KBM-7 (cell line): Measurements from ENCODE around the gene TBXAS1.

Experiments used
- DNase-seq: peaks from one replicate; pipeline ENCODE4 v3.0.0-alpha.2; 2015
- in situ Hi-C: fragments of 300-500 bp; cut with MboI; formaldehyde crosslinking; loops from 2 replicates; pipeline ENCODE4 v1.14.3; 2020; ENCODE audit warnings: low sequenced_read_pairs, low pct_unique_long_range_greater_than_20kb, mixed read lengths

Gene TBXAS1

DNA sequence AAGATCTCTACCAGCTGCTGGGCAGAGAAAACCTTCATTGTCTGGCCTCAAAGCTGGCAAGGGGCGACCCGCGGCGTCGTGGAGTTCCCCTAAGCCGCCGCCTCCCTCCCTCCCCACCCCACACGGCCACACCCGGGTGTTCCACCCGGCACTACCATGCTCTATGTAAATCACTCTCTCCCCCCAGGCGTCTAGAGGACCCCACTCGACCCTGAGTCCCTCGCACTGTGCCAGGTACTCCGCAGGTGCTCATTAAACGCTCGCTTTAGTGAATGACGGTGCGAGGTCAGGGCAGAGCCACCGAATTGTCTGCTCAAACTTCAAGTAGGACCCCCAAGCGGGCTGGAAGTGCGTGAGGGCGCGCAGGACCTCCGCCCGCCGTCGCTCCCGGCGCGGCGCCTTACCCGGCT, 233.1 kb downstream of the TBXAS1 start:
- peak; percentile 17 for DNase-seq
- in situ Hi-C loops, result no loop called here

DNA sequence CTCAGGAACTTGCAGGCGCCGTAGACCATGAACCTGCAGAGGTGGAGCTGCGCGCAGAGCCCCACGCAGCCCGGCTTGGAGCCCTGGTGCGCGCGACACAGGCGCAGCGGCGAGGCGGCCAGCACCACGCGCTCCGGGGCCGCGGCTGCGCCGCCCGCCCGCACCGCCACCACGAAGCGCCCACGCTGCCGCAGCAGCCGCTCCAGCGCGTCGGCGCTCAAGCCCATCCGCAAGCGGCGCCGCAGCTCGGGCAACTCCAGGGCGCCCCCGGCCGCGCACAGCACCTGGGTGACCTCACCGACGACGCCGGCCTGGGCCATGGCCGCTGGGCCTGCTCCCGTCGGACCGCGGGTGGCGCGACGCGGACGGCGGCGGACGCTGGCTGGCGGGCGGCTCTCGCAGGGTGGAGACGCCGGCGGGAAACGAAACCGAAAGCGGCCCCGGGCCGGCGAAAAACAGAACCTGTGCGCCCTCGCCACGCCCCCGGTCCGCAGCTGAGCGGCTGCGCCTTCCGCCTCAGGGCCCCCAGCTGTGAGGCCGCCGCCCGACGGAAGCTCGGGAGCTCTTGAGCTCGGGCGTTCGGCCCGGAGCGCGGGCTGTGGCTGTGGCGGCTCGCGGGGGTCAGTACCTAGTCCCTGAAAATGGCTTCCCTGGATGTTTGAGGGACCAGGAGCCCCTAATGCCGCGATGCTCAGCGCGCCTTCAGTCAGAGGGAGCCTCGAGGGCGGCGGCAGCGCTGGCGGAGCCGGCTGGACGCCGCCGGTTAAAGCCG, 233.7 kb downstream of the TBXAS1 start, which contains the start of gene PARP12:
TSS of gene PARP12 (minus strand) at position 424 of the 772 bp plus-strand sequence. CDS start at position 320, 104 bp downstream.
- in situ Hi-C loops, result no loop called here
- peak; percentile 89 for DNase-seq

DNA sequence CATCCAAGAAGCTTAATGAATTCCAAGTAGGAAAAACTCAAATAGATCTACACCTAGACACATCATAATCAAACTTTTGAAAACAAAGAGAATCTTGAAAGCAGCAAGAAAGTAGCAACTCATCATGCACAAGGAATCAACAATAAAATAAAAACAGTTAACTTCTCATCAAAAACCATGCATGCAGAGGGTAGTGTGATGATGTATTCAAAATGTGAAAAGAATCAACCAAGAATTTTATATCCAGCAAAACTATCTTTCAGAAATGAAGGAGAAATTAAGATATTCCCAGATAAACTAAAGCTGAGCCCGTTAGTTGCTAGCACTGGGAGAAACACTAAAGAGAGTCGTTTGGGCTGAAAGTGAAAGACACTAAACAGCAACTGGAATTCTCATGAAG, 238.0 kb downstream of the TBXAS1 start:
- in situ Hi-C loops, result no loop called here
- DNase-seq, result no peak

DNA sequence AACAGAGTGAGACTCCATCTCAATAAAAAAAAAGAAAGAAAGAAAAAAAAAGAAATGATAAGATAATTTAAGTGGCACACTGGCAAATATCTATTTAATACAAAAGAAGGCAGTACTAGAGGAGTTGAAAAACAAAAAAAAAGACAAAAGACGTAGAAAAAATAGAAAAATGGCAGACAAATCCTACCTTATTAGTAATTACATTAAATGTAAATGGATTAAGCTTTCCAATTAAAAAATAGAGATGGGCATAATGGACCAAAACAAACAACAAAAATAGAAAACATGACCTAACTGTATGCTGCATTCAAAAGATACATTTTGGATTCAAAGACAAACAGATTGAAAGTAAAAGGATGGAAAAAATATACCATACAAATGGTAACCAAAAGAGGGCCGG, 239.0 kb downstream of the TBXAS1 start:
- DNase-seq, result no peak
- in situ Hi-C loops, result no loop called here

DNA sequence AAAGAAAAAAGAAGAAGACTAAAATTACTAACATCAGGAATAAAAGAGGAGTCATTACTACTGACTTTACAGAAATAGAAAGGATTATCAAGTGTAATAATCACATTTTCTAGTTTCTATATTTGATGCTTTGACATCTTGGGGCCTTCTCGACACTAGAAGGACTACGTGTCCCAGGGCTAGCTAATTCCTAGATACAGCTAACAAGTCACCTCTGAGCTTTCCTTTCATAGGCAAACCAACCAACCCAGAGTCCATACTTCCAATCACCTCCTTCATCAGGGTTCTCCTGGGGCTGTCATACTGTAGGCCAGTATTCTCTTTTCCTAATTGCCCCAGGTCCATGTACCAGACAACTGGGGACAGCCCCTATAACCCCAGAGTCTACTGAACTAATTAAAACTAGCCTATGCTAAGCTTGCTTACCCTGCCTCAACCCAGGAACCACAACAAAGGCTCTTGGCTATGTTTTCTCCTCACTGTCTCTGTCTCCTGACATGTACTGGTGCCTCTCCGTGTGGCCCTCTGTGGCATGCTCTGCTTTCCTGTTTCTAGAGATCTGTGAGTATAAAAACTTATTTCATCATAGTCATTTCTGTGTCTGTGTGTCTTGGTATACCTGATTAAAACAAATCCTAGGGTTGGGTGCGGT, 240.4 kb downstream of the TBXAS1 start:
- in situ Hi-C loops, result no loop called here

More for the DNA sequence above, 240.4 kb downstream of the TBXAS1 start:
- DNase-seq, result no peak
